ENCODE results near the gene KRTDAP.

Gene KRTDAP

DNA sequence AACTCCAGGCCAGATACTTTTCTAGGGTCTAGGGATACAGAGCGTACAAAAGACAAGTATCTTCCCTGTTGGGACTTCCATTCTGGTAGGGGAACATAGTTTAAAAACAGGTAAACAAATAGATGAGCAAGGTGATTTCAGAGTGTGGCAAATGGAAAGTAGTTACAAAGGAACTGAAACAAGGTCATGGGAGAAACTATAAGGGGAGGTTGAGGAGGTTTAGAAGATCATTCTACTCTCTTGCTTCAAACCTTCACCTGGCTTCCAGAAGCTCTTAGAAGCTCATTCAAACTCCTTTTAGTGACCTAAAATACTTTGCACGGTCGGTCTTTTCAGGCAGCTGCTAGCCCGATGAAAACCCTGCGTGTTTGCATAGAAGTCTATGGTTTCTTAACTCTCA is 33.1 kb downstream of the KRTDAP start:
- H3K4me3 ChIP-seq (ENCODE audit: low read depth, low read length): no peak overlapping the region

DNA sequence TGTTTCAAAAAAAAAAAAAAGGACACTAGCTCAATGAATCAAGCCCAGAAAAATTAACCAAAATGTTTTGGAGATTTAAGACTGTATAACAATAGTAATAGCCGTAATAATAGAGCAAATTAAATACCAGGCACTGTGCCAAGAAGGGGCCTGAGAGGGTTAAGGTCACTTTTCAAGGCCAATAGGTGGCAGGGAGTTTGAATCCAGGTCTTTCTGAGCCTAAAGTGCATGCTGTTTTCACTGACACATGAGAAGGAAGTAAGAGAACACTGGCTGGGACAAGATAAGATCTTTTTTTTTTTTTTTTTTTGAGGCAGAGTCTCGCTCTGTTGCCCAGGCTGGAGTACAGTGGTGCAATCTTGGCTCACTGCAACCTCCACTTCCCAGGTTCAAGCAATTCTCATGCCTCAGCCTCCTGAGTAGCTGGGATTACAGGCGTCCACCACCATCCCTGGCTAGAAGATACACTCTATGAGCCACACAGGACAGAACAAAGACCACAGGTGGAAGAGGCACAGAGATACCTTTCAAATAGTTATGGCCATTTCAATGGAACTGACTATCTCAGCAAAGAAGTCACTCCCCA is 34.6 kb downstream of the KRTDAP start:
- no peak overlapping the region for H3K4me3 ChIP-seq (ENCODE audit: low read depth, low read length)

DNA sequence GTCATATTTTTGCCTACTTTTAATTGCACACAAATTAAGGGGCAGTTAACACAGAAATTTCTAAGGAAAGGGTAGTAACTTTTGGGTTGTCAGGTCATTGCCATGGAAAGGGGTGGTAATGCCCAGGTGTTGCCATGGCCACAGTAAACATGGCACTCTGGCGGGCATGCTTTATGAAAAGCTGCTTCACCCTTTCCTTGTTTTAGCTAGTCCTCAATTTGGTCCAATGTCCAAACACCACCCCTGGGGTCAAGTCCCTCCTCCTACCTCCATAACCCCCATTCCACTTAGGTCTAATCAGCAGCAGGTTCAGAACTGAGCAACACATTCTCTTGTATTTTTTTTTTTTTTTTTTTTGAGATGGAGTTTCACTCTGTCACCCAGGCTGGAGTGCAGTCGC is 35.6 kb downstream of the KRTDAP start:
- no peak overlapping the region for H3K4me3 ChIP-seq (ENCODE audit: low read depth, low read length)

DNA sequence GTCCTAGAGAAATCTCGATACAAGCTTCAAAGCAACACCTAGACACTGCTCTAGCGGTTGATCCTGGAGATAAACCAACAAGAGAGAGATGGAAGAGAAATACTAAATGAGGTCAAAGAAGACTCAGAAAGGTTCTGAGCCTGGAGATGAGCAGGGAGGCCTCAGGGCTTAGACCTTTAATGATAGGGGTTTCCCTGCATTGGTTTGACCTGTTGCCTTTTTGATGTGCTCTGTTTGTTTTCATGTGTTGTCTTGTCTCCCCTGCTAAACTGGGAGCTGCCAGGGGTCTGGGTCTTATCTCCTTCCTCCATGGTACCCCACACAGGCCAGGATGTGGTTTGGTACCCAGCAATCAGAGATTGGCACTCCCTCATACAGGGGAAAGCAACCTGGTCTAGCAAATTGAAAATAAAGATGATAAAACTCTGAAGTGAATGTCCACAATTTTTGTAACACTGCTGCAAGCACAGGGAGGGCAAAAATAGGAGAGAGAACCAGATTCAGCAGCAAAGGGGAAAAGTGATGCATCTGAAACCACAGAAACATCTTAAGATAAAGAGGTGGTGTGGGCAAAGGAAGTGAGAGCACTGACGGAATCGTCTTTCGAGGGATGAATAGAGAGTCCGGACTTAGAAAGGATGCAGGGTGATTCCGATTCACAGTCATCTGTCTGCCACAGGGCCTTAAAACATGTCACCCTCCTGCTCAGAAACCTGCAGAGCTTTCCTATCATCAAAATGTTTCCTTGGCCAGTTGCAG is 38.7 kb downstream of the KRTDAP start:
- H3K4me3 ChIP-seq (ENCODE audit: low read depth, low read length): no peak overlapping the region

DNA sequence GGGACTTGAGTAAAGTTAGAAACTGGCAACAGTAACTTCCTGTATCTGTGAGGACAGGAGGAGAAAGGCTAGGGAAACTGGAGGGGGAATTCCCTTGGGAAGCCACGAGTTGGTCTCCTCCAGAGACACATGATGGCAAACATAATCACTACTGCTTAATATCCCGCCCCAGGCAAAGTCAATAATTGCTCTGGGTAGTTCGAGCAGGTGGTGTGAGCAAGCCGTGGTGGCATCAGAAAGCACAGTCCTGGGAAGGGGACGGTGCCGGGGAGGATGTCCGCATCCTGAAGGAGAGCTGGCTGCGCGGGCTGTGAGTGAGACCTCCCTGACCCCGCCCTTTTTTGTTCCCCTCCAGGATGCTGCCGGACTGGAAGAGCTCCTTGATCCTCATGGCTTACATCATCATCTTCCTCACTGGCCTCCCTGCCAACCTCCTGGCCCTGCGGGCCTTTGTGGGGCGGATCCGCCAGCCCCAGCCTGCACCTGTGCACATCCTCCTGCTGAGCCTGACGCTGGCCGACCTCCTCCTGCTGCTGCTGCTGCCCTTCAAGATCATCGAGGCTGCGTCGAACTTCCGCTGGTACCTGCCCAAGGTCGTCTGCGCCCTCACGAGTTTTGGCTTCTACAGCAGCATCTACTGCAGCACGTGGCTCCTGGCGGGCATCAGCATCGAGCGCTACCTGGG is 40.8 kb downstream of the KRTDAP start:
- no peak overlapping the region for H3K4me3 ChIP-seq (ENCODE audit: low read depth, low read length)

DNA sequence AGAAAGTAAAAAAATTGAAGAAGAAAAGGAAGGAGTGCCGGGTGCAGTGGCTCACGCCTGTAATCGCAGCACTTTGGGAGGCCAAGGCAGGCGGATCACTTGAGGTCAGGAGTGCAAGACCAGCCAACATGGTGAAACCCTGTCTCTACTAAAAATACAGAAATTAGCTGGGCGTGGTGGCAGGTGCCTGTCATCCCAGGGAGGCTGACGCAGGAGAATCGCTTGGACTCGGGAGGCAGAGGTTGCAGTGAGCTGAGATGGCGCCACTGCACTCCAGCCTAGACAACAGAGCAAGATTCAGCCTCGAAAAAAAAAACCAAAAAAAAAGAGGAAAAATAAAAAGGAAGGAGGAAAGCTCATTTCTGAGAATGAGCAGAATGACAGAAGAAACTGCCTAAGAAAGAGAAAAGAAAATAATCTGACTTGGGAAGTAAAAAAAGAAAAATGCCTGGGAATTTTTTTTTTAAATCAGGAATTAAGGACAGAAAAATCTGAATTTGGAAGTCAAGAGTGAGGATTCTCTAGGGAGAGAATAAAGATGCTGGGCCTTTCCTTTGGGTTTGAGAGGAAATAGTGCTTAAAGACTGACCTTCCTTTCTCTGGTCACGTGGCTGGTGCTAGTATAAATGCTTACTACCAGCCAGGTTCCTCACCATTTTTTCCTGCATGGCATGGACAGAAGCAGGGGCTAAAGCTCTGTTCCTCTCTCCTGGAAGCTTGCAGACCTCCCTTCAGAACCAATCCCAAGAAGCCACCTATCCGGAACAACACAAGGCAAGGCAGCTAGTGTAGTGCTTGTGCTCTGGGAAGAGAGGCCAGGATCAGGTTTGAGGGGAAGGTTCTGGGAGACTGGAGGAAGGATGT is 42.4 kb downstream of the KRTDAP start, which contains the start of gene FFAR2:
FFAR2 (plus strand) TSS at position 652 of the 864 bp plus-strand sequence. CDS start 1,458 bp downstream, outside the sequence.
- no peak within 1 kb of the TSS for H3K4me3 ChIP-seq (ENCODE audit: low read depth, low read length)

DNA sequence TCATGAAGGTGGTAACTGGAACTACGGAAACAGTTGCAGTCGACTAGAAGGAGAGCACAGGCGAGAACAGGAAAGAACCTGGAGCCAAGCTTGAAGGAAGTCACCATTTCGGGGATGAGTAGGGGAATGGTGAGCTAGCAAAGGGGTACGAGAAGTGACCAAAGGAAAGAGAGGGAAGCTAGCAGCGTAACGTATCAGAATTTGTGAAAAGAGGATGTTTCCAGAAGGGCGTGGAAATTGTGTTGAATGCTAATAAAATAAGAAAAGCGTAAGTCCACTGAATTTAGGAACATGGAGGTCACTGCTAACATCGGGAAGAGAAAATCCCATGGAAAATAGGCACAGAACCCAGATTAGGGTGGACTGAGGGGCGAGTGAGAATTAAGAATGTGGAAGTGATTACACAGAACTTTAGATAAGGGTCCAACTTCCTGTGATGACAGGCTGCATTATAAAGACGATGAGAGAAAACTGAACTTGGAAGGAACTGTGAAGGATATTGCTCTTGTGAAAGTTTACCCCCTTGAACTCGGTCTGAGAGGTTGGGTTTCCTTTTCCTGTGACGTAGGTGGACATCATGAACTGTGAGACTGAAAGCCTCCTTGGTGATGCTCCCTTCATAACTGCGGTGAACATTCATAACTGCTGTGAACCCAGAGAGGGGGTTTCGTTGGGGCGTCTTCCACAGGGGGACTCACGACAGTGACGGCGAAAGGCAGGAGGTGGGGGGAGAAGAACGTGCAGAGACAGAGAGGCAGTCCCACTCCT is 44.3 kb downstream of the KRTDAP start:
- H3K4me3 ChIP-seq (ENCODE audit: low read depth, low read length): no peak overlapping the region

DNA sequence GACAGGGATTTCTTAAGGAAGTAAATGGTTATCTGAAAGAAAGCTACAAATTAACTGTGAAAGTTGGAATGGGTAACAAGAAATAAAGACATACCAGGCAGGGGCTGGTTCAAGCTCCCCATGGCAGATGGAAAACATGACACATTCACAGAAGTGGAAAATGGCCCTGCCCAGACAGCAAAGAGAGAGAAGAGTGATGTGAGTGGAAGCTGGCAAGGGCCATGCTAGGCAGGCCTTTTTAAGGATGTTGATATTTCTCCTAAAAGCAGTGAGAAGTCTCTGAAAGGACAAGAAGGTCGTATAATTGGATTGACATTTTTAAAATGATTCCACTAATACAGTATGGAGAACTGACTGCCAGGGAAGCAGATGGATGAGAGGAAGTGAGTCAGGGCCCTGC is 45.5 kb downstream of the KRTDAP start:
- no peak overlapping the region for H3K4me3 ChIP-seq (ENCODE audit: low read depth, low read length)

DNA sequence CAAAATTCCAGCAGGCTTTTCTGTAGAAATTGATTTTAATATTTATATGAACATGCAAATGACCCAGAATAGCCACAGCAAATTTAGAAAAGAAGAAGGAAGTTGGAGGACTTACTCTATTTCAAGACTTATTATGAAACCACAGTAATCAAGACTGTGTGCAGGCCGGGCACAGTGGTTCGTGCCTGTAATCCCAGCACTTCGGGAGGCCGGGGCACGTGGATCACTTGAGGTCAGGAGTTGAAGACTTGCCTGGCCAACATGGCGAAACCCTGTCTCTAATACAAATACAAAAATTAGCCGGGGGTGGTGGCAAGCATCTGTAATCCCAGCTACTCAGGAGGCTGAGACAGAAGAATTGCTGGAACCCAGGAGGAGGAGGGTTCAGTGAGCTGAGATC is 48.2 kb downstream of the KRTDAP start:
- H3K4me3 ChIP-seq (ENCODE audit: low read depth, low read length): no peak overlapping the region

DNA sequence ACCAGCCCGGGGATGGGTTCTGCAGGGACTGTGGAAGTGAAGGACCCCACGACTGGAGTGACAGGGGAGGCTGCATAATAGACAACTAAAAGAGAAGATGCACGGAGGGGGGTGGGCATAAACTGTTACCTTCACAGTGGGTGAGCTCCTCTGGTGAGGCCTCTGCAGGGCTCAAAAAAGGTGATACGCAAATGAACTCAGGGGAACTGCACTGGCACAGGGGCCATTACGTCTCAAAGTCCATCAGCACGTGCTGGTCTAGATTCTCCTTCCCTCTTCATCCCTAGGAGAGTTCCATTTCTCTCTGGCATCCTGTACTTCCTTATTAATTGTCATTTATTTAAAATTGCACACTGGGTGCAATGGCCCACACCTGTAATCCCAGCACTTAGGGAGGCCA is 50.3 kb downstream of the KRTDAP start:
- H3K4me3 ChIP-seq (ENCODE audit: low read depth, low read length): no peak overlapping the region

DNA sequence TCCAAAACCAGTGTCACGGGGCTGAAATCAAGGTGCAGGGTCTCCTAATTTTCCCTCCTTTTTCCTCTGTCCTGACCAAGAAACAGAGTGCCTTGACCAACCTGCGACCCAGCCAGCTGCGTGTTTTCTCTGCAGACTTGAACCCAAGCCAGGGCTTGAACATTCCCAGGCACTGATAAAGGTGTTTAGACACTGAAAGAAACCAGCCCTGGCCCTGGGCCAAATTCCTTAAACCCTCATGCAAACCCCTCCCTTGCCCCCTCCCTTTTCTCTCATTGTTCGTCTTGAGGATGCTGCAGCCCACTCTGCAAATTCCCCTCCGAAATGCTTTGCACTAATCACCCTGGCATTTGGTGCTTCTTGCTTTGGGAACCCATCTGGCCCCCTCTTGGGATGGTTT is 51.7 kb downstream of the KRTDAP start:
- H3K4me3 ChIP-seq (ENCODE audit: low read depth, low read length): no peak overlapping the region

DNA sequence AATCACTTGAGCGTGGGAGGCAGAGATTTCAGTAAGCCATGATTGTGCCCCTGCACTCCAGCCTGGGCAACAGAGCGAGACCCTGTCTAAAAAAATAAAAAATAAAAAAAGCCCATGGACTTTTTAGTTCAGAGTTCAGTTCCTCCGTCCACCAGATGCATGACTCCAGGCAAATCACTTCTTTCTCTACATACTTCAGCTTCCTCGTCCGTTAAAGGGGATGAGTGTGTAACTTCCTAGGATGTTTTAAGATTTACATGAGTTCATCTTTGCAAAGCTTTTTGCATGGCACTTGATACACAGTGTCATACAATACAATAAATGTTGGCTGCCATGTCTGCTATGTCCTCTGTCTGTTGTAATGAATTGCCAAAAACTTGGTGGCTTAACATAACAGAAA is 52.2 kb downstream of the KRTDAP start:
- H3K4me3 ChIP-seq (ENCODE audit: low read depth, low read length): no peak overlapping the region

DNA sequence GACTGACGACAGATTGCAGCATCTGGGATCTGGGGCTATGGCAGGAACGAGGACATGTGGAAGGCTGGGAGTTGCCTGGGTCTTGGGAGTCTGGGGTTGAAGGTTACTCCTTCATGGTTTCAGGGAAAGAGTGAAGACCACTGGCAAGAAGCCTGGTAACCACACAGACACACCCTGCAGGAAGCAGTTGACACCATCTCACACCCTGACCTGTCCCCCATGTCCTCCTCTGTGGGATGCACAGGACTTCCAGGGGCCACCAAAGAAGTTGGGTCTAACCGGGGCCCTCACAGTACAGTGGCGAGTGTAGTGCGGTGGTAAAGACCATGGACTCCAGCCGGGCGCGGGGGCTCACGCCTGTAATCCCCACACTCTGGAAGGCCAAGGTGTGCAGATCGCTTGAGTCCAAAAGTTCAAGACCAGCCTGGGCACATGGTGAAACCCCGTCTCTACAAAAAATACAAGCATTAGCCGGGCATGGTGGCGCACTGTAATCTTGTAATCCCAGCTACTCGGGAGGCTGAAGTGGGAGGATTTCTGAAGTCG is 52.8 kb downstream of the KRTDAP start:
- no peak overlapping the region for H3K4me3 ChIP-seq (ENCODE audit: low read depth, low read length)
